SK-N-SH treated with all-trans-retinoic acid at 6 μM for 48 hours (cell line): Measurements from ENCODE around the gene LAIR1.

Experiments
- ATAC-seq: fragments of 200-7000 bp; cut with Tn5 transposase; 3 replicates; pipeline ENCODE4 v1.9.1; 2020; ENCODE audit warnings: mild to moderate bottlenecking, moderate library complexity
- ARNTL ChIP-seq: fragments of 450-650 bp; formaldehyde crosslinking; IDR thresholded peaks from 2 replicates; pipeline ENCODE4 v1.5.0; 2020; ENCODE audit warnings: low read depth, mild to moderate bottlenecking, moderate library complexity, borderline replicate concordance
- BACH2 ChIP-seq: fragments of 250-450 bp; sonication (Bioruptor Pico); IDR thresholded peaks from 2 replicates; pipeline ENCODE4 v1.9.0; 2021; ENCODE audit warnings: mild to moderate bottlenecking, borderline replicate concordance
- CSRNP3 ChIP-seq: fragments of 250-450 bp; sonication (Bioruptor Pico); IDR thresholded peaks from 2 replicates; pipeline ENCODE4 v1.5.1; 2021; ENCODE audit warnings: mild to moderate bottlenecking, moderate library complexity
- ESRRG ChIP-seq: fragments of 250-450 bp; sonication (Bioruptor Pico); IDR thresholded peaks from 2 replicates; pipeline ENCODE4 v1.6.1; 2021; ENCODE audit warnings: mild to moderate bottlenecking
- GLIS3 ChIP-seq: fragments of 250-450 bp; sonication (Bioruptor Pico); IDR thresholded peaks from 2 replicates; pipeline ENCODE4 v1.5.0; 2020; ENCODE audit warnings: mild to moderate bottlenecking, moderate library complexity
- ISL1 ChIP-seq: fragments of 250-450 bp; sonication (Bioruptor Pico); IDR thresholded peaks from 2 replicates; pipeline ENCODE4 v2.1.2; 2022; ENCODE audit warnings: mild to moderate bottlenecking, moderate library complexity
- PPARA ChIP-seq: fragments of 250-450 bp; sonication (Bioruptor Pico); IDR thresholded peaks from 2 replicates; pipeline ENCODE4 v1.5.0; 2020; ENCODE audit warnings: mild to moderate bottlenecking, borderline replicate concordance
- RARB ChIP-seq: fragments of 250-450 bp; sonication (Bioruptor Pico); IDR thresholded peaks from 2 replicates; pipeline ENCODE4 v1.8.0; 2021; ENCODE audit warnings: mild to moderate bottlenecking, moderate library complexity
- SNAI2 ChIP-seq: fragments of 250-450 bp; sonication (Bioruptor Pico); IDR thresholded peaks from 2 replicates; pipeline ENCODE4 v1.5.0; 2020; ENCODE audit warnings: mild to moderate bottlenecking, moderate library complexity
- TCF4 ChIP-seq: fragments of 250-450 bp; sonication (Bioruptor Pico); IDR thresholded peaks from 2 replicates; pipeline ENCODE4 v1.8.0; 2021; ENCODE audit warnings: mild to moderate bottlenecking, moderate library complexity, borderline replicate concordance
- TOX ChIP-seq: fragments of 250-450 bp; sonication (Bioruptor Pico); IDR thresholded peaks from 2 replicates; pipeline ENCODE4 v1.8.0; 2021; ENCODE audit warnings: mild to moderate bottlenecking, moderate library complexity, borderline replicate concordance
- ZC3H10 ChIP-seq: fragments of 250-450 bp; sonication (Bioruptor Pico); IDR thresholded peaks from 2 replicates; pipeline ENCODE4 v1.5.1; 2021; ENCODE audit warnings: mild to moderate bottlenecking, moderate library complexity
- ZFP3 ChIP-seq: fragments of 250-450 bp; sonication (Bioruptor Pico); IDR thresholded peaks from 2 replicates; pipeline ENCODE4 v1.5.0; 2020; ENCODE audit warnings: mild to moderate bottlenecking, moderate library complexity
- ZFP30 ChIP-seq: fragments of 450-650 bp; formaldehyde crosslinking; IDR thresholded peaks from 2 replicates; pipeline ENCODE4 v1.5.0; 2022; ENCODE audit warnings: mild to moderate bottlenecking, moderate library complexity
- ZNF565 ChIP-seq: fragments of 450-650 bp; formaldehyde crosslinking; conservative IDR thresholded peaks from 2 replicates; pipeline ENCODE4 v1.5.0; 2020; ENCODE audit warnings: low read depth, mild to moderate bottlenecking, moderate library complexity
- ZNF8 ChIP-seq: fragments of 450-650 bp; formaldehyde crosslinking; IDR thresholded peaks from 2 replicates; pipeline ENCODE4 v1.5.0; 2020; ENCODE audit warnings: mild to moderate bottlenecking, moderate library complexity
- TF ChIP-seq, protein P1 (sequence below): fragments of 250-450 bp; sonication (Bioruptor Pico); IDR thresholded peaks from 2 replicates; pipeline ENCODE4 v1.5.1; 2020; ENCODE audit warnings: low read depth, mild to moderate bottlenecking, moderate library complexity
- TF ChIP-seq, protein P2 (sequence below): fragments of 250-450 bp; sonication (Bioruptor Pico); IDR thresholded peaks from 2 replicates; pipeline ENCODE4 v1.8.0; 2020; ENCODE audit warnings: mild to moderate bottlenecking, moderate library complexity, borderline replicate concordance

The LAIR1 gene

GRCh38 chr19:54338521-54338920 lies 26.2 kb downstream of the LAIR1 start:
- TF ChIP-seq ARNTL (CRISPR knock-in tag) (no peak), ZFP30 (CRISPR knock-in tag) (no peak), ZNF565 (CRISPR knock-in tag) (no peak), ZNF8 (CRISPR knock-in tag) (no peak), RARB (CRISPR knock-in tag) (no peak)
- TF ChIP-seq, all 23 proteins: peak for 0
- no peak for ATAC-seq

DNA sequence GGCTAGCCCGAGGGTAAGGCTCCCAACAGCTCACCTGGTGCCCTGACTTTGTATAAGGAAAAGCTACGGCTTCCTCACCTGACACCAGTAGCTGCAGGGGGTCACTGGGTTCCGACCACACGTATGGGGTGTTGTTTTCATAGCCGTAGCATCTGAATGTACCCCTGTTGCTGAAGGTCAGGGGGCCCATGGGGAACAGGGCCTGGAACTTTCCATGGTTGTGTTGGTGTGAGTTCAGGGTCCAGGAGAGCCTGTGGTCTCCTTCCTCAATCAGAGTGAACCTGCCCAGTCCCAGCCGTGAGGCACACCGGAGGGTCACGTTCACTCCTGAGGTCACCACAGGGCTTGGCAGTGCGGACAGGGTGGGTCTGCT lies 26.9 kb downstream of the LAIR1 start:
- no peak for ATAC-seq
- TF ChIP-seq TCF4 (CRISPR knock-in tag) (no peak), RARB (CRISPR knock-in tag) (no peak), ESRRG (CRISPR knock-in tag) (no peak), ISL1 (CRISPR knock-in tag) (no peak), ZNF8 (CRISPR knock-in tag) (no peak), ZC3H10 (no peak), ZFP3 (CRISPR knock-in tag) (no peak), PPARA (CRISPR knock-in tag) (no peak), CSRNP3 (CRISPR knock-in tag) (no peak), TOX (CRISPR knock-in tag) (no peak), ARNTL (CRISPR knock-in tag) (no peak)
- TF ChIP-seq, protein P1, sequence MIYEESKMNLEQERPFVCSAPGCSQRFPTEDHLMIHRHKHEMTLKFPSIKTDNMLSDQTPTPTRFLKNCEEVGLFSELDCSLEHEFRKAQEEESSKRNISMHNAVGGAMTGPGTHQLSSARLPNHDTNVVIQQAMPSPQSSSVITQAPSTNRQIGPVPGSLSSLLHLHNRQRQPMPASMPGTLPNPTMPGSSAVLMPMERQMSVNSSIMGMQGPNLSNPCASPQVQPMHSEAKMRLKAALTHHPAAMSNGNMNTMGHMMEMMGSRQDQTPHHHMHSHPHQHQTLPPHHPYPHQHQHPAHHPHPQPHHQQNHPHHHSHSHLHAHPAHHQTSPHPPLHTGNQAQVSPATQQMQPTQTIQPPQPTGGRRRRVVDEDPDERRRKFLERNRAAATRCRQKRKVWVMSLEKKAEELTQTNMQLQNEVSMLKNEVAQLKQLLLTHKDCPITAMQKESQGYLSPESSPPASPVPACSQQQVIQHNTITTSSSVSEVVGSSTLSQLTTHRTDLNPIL (CRISPR knock-in tag), result no peak
- TF ChIP-seq, all 23 proteins: peak for 0

- TF ChIP-seq ZFP30 (CRISPR knock-in tag) (no peak), TCF4 (CRISPR knock-in tag) (no peak), ESRRG (CRISPR knock-in tag) (no peak), ZFP3 (CRISPR knock-in tag) (no peak), SNAI2 (CRISPR knock-in tag) (no peak), ISL1 (CRISPR knock-in tag) (no peak), ZNF8 (CRISPR knock-in tag) (no peak), ZNF565 (CRISPR knock-in tag) (no peak), GLIS3 (CRISPR knock-in tag) (no peak)
- TF ChIP-seq, protein P1 (CRISPR knock-in tag), result no peak
- no peak for ATAC-seq
Measured at GRCh38 chr19:54336893-54337857, 27.6 kb downstream of the LAIR1 start.

DNA sequence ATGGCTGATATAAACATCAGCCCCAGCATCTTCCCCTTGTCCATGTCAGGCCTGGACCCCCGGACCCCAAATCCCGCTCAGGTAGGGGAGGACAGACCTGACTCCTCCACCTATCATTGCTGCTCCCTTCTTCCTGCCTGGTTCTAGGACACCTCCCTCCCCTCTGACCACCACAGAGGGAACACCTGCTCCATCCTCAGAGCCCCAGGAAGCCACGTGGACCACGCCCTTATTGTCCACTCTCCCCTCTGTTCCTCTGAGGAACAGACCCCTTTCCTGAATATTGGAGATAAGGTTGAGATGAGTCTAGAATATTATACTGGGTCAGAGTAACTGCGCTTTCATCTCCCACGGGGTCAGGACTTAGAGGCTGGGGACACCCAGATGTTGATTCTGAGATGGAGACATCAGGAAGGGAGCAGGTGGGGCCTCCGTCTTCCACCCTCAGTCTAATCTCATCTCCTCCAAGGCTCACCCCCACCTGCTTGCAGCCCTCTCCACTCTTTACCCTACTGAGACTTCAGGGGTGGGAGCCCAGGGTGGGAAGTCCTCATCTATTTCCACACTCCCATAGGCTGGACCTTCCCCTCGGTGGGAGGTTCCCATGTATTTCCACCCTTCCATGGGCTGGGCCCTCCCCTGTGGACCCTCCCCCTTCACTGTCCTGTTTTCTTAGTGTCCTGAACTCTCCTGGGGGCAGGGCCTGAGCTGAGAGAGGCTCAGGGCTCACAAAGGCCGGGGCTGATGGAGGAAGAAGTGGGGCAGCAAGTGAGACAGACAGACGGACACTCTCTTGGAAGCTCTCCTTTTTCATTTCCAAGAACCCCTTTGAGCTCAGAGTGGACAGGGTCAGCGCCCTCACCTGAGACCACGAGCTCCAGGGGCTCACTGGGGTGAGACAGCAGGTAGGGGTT lies 28.5 kb downstream of the LAIR1 start:
- no peak for TF ChIP-seq RARB (CRISPR knock-in tag)
- TF ChIP-seq BACH2 (CRISPR knock-in tag), result no peak
- TF ChIP-seq PPARA (CRISPR knock-in tag), result no peak
- TF ChIP-seq, protein P2, sequence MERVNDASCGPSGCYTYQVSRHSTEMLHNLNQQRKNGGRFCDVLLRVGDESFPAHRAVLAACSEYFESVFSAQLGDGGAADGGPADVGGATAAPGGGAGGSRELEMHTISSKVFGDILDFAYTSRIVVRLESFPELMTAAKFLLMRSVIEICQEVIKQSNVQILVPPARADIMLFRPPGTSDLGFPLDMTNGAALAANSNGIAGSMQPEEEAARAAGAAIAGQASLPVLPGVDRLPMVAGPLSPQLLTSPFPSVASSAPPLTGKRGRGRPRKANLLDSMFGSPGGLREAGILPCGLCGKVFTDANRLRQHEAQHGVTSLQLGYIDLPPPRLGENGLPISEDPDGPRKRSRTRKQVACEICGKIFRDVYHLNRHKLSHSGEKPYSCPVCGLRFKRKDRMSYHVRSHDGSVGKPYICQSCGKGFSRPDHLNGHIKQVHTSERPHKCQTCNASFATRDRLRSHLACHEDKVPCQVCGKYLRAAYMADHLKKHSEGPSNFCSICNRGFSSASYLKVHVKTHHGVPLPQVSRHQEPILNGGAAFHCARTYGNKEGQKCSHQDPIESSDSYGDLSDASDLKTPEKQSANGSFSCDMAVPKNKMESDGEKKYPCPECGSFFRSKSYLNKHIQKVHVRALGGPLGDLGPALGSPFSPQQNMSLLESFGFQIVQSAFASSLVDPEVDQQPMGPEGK (CRISPR knock-in tag), result no peak
- no peak for TF ChIP-seq ZNF8 (CRISPR knock-in tag)
- no peak for ATAC-seq
